Small intestine (tissue), 7 donors: ENCODE measurements around the gene FXYD1. TPM values are rescaled to one million over a fixed set of nuclear protein-coding genes. Genes with fewer than 3 reads are reported as not detected.

ENCODE experiments used
- DNase-seq, 2 donors: peaks; one replicate each; pipeline versions ENCODE4 v3.0.0 to v3.0.0-alpha.2; 2013
- FAIRE-seq: peaks from 2 replicates; lab custom pipeline; 2012; peaks lifted over from hg19 to GRCh38; lab: Jason Lieb, UNC
- H3K27ac ChIP-seq, 3 donors: one replicate each; pipeline ENCODE4 v1.5.1; 2013; ENCODE audit warnings: low read length in 2 of 3, mild to moderate bottlenecking in 2 of 3, control low read depth in 1 of 3, inconsistent platforms in 1 of 3, low read depth in 1 of 3, moderate library complexity in 1 of 3
- H3K27me3 ChIP-seq, 3 donors: one replicate each; pipeline ENCODE4 v1.6.1; 2013; ENCODE audit warnings: low read length in 3 of 3, inconsistent platforms in 1 of 3; ENCODE audit not compliant: control insufficient read depth in 3 of 3, insufficient read depth in 3 of 3
- H3K36me3 ChIP-seq, 3 donors: one replicate each; pipeline ENCODE4 v1.6.1; 2013; ENCODE audit warnings: low read length in 3 of 3, inconsistent platforms in 1 of 3, low read depth in 1 of 3, mild to moderate bottlenecking in 1 of 3, moderate library complexity in 1 of 3; ENCODE audit not compliant: control insufficient read depth in 3 of 3, insufficient read depth in 2 of 3
- H3K4me1 ChIP-seq, 3 donors: one replicate each; pipeline ENCODE4 v1.6.1; 2013; ENCODE audit warnings: low read length in 2 of 3, inconsistent platforms in 1 of 3, low read depth in 1 of 3, mild to moderate bottlenecking in 1 of 3, moderate library complexity in 1 of 3; ENCODE audit not compliant: control insufficient read depth in 3 of 3, insufficient read depth in 2 of 3
- H3K4me3 ChIP-seq, 3 donors: one replicate each; pipeline ENCODE4 v1.5.1; 2013; ENCODE audit warnings: low read length in 3 of 3, control low read depth in 1 of 3, inconsistent platforms in 1 of 3, low read depth in 1 of 3, mild to moderate bottlenecking in 1 of 3, moderate library complexity in 1 of 3
- H3K9me3 ChIP-seq, 2 donors: one replicate each; pipeline ENCODE4 v1.6.1; 2013; ENCODE audit warnings: low read depth in 1 of 2, low read length in 1 of 2; ENCODE audit not compliant: control insufficient read depth in 2 of 2, insufficient read depth in 1 of 2
- WGBS, 3 donors: extraction: QIAGEN DNeasy Blood & Tissue Kit; methylation state at CpG; one replicate each; pipeline ENCODE4 v1.1.7; 2013; 5-methylcytosine and 5-hydroxymethylcytosine counted together
- polyA plus RNA-seq, 4 donors: library from polyadenylated mRNA; stranded (reverse) in 3 of 4; unstranded in 1 of 4; fragments of 200-250 nt in 3 of 4; fragments of 120-200 nt in 1 of 4; gene quantifications; one replicate each; pipeline versions ENCODE4 v1.2.1 to v1.2.3, GENCODE V29; 2013
- donor health status: healthy with polysubstance abuse.
- donor health status: control.
- donor health status: control.
- donor health status: Bipolar disorder and iron deficiency.
- donor health status: healthy.

Gene FXYD1
- polyA plus RNA-seq, 4 donors = 7.3 to 25.4 (median 13.6) TPM; not detected in 1

- 41 to 54% (median 53%) methylated on average over 12 of the region's 12 CpGs for WGBS, 3 donors
- Histone ChIP-seq H3K4me1 (peaks cover 0 to 64% (median 5%) of the 10 kb centered on the region in 3 donors), H3K27ac (peak overlapping the region in 1 of 3 donors; percentile 81), H3K36me3 (no peaks in the 10 kb centered on the region), H3K27me3 (peaks cover 0 to 49% (median 0%) of the 10 kb centered on the region in 3 donors), H3K9me3 (no peaks in the 10 kb centered on the region), H3K4me3 (no peak overlapping the region)
- DNase-seq (no peak), FAIRE-seq (no peak)
Measured at GRCh38 chr19:35140207-35140961, 1.8 kb downstream of the FXYD1 start.

GRCh38 chr19:35140962-35141836 is 2.6 kb downstream of the FXYD1 start:
- H3K27ac ChIP-seq = peak overlapping the region in 1 of 3 donors; percentile 51
- H3K9me3 ChIP-seq = no peaks in the 10 kb centered on the region
- H3K27me3 ChIP-seq = peaks cover 0 to 49% (median 0%) of the 10 kb centered on the region in 3 donors
- no peaks in the 10 kb centered on the region for H3K36me3 ChIP-seq
- H3K4me3 ChIP-seq = no peak overlapping the region
- DNase-seq = peak; percentile 79 to 84
- peaks cover 0 to 59% (median 5%) of the 10 kb centered on the region in 3 donors for H3K4me1 ChIP-seq
- 3 to 4% (median 3%) methylated on average over 31 to 48 of the region's 48 CpGs for WGBS, 3 donors
- no peak for FAIRE-seq

GRCh38 chr19:35141837-35142605 is 3.4 kb downstream of the FXYD1 start:
- no peaks in the 10 kb centered on the region for H3K36me3 ChIP-seq
- 7 to 26% (median 8%) methylated on average over 21 of the region's 21 CpGs for WGBS, 3 donors
- no peak overlapping the region for H3K27ac ChIP-seq
- peaks cover 0 to 49% (median 0%) of the 10 kb centered on the region in 3 donors for H3K27me3 ChIP-seq
- peaks cover 0 to 51% (median 5%) of the 10 kb centered on the region in 3 donors for H3K4me1 ChIP-seq
- FAIRE-seq (no peak), DNase-seq (no peak)
- H3K4me3 ChIP-seq = no peak overlapping the region
- no peaks in the 10 kb centered on the region for H3K9me3 ChIP-seq

GRCh38 chr19:35142606-35143230 is 4.1 kb downstream of the FXYD1 start:
- WGBS, 3 donors = 2 to 5% (median 3%) methylated on average over 25 to 45 of the region's 46 CpGs
- no peak overlapping the region for H3K4me3 ChIP-seq
- H3K27ac ChIP-seq = no peak overlapping the region

GRCh38 chr19:35143231-35143715 is 4.6 kb downstream of the FXYD1 start, which contains the start of gene FXYD7:
TSS of gene FXYD7 (plus strand) at chr19:35143255. CDS start at chr19:35143334, 79 bp downstream.
- Histone ChIP-seq H3K27me3 (peaks cover 0 to 49% (median 0%) of the 10 kb centered on the region in 3 donors), H3K4me3 (peak within 1 kb of the TSS in 1 of 3 donors; percentile 14)

More at GRCh38 chr19:35142606-35143230, 4.1 kb downstream of the FXYD1 start:
- FAIRE-seq (no peak), DNase-seq (peak; percentile 13 to 64)
- Histone ChIP-seq H3K4me1 (peaks cover 0 to 45% (median 5%) of the 10 kb centered on the region in 3 donors), H3K36me3 (no peaks in the 10 kb centered on the region), H3K9me3 (no peaks in the 10 kb centered on the region), H3K27me3 (peaks cover 0 to 49% (median 0%) of the 10 kb centered on the region in 3 donors)

GRCh38 chr19:35143818-35144217 is 5.2 kb downstream of the FXYD1 start:
- DNase-seq = no peak
- Histone ChIP-seq H3K4me3 (no peak overlapping the region), H3K27me3 (peaks cover 0 to 49% (median 0%) of the 10 kb centered on the region in 3 donors), H3K36me3 (no peaks in the 10 kb centered on the region), H3K4me1 (peaks cover 0 to 37% (median 5%) of the 10 kb centered on the region in 3 donors), H3K9me3 (no peaks in the 10 kb centered on the region), H3K27ac (no peak overlapping the region)
- 30 to 39% (median 34%) methylated on average over 3 of the region's 3 CpGs for WGBS, 3 donors
- FAIRE-seq = no peak

More at GRCh38 chr19:35143231-35143715, 4.6 kb downstream of the FXYD1 start, which contains the start of gene FXYD7:
- H3K4me1 ChIP-seq = peaks cover 0 to 43% (median 5%) of the 10 kb centered on the region in 3 donors
- no peak for FAIRE-seq
- H3K36me3 ChIP-seq = no peaks in the 10 kb centered on the region
- no peak within 1 kb of the TSS for H3K27ac ChIP-seq
- no peaks in the 10 kb centered on the region for H3K9me3 ChIP-seq
- 5 to 11% (median 11%) methylated on average over 19 to 31 of the region's 31 CpGs for WGBS, 3 donors
- DNase-seq = no peak

GRCh38 chr19:35144259-35144599 is 5.6 kb downstream of the FXYD1 start:
- no peak for FAIRE-seq
- peaks cover 0 to 33% (median 5%) of the 10 kb centered on the region in 3 donors for H3K4me1 ChIP-seq

More at GRCh38 chr19:35144259-35144599, 5.6 kb downstream of the FXYD1 start:
- H3K36me3 ChIP-seq = no peaks in the 10 kb centered on the region
- H3K27me3 ChIP-seq = peaks cover 0 to 49% (median 0%) of the 10 kb centered on the region in 3 donors
- 0 to 31% (median 27%) methylated on average over 3 to 6 of the region's 6 CpGs for WGBS, 3 donors
- H3K9me3 ChIP-seq = no peaks in the 10 kb centered on the region
- no peak for DNase-seq
- no peak overlapping the region for H3K4me3 ChIP-seq
- no peak overlapping the region for H3K27ac ChIP-seq
